OCI-LY3 (cell line): Measurements from ENCODE around the gene ZFP62.

Experiments
- H2AFZ ChIP-seq: fragments of 200-600, 300-600 bp; shearing (Covaris generic); 2 replicates; pipeline ENCODE4 v1.6.0; 2014; ENCODE audit warnings: antibody characterized with exemption, low read depth, low read length
- H3K27ac ChIP-seq: fragments of 200-600, 300-600 bp; sonication (generic); 2 replicates; pipeline ENCODE4 v1.5.1; 2014; ENCODE audit warnings: mild to moderate bottlenecking, low read length, moderate library complexity, mixed read lengths
- H3K27me3 ChIP-seq: fragments of 200-600, 300-600 bp; sonication (generic); 2 replicates; pipeline ENCODE4 v1.6.1; 2014; ENCODE audit warnings: low read depth, low read length, mixed read lengths
- H3K36me3 ChIP-seq: fragments of 200-600, 300-600 bp; sonication (generic); replicated peaks from 2 replicates; pipeline ENCODE3; 2014; ENCODE audit warnings: low read depth, low read length, mixed read lengths
- H3K4me1 ChIP-seq: fragments of 300-600, 200-600 bp; sonication (generic); 2 replicates; pipeline ENCODE4 v1.6.1; 2014; ENCODE audit warnings: low read length, mixed read lengths
- H3K4me2 ChIP-seq: fragments of 200-600, 300-600 bp; sonication (generic); 2 replicates; pipeline ENCODE4 v1.6.1; 2014; ENCODE audit warnings: low read length, mixed read lengths
- H3K4me3 ChIP-seq: fragments of 300-600, 200-600 bp; sonication (generic); 2 replicates; pipeline ENCODE4 v1.5.1; 2014; ENCODE audit warnings: antibody characterized with exemption, mild to moderate bottlenecking, low read length, moderate library complexity
- H3K79me2 ChIP-seq: fragments of 300-600, 200-600 bp; shearing (Covaris generic); 2 replicates; pipeline ENCODE4 v1.6.1; 2014; ENCODE audit warnings: mild to moderate bottlenecking, low read length, mixed read lengths
- H3K9ac ChIP-seq: fragments of 300-600, 200-600 bp; shearing (Covaris generic); 2 replicates; pipeline ENCODE4 v1.6.0; 2014; ENCODE audit warnings: mild to moderate bottlenecking, low read length, moderate library complexity
- H3K9me3 ChIP-seq: fragments of 200-600, 300-600 bp; shearing (Covaris generic); 2 replicates; pipeline ENCODE4 v1.6.1; 2014; ENCODE audit warnings: low read length, mixed read lengths; ENCODE audit not compliant: insufficient read depth
- H4K20me1 ChIP-seq: fragments of 200-600, 300-600 bp; sonication (generic); 2 replicates; pipeline ENCODE4 v1.6.1; 2016; ENCODE audit warnings: low read length, mixed read lengths; ENCODE audit not compliant: insufficient read depth
- EZH2phosphoT487 ChIP-seq: fragments of 200-600 bp; shearing (Covaris generic); IDR thresholded peaks from 2 replicates; pipeline ENCODE4 v1.6.1; 2018; ENCODE audit warnings: antibody characterized with exemption, mixed run types, low read depth
- TF ChIP-seq, protein P1 (sequence below): fragments of 200-600, 300-600 bp; sonication (generic); IDR thresholded peaks from 2 replicates; pipeline ENCODE4 v1.5.1; 2014; ENCODE audit warnings: antibody characterized with exemption, low read length, low read depth

Gene ZFP62

DNA sequence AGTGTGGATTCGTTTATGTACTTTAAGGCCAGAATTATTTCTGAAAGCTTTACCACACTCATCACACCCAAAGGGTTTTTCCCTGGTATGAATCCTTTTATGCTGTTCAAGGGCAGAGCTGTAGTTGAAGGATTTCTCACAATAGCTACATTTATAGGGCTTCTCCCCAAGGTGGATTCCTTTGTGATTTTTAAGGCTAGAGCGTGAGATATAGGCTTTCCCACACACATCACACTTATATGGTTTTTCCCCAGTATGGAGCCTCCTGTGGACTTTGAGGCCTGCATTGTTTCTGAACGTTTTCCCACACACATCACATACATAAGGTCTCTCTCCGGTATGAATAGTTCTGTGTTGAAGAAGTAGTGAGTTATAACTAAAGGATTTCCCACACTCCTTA is 11.2 kb downstream of the ZFP62 start:
- no peaks in the 10 kb centered on the region for H3K27me3 ChIP-seq
- no peak overlapping the region for H3K4me2 ChIP-seq
- no peak for TF ChIP-seq EZH2phosphoT487
- TF ChIP-seq, protein P1, sequence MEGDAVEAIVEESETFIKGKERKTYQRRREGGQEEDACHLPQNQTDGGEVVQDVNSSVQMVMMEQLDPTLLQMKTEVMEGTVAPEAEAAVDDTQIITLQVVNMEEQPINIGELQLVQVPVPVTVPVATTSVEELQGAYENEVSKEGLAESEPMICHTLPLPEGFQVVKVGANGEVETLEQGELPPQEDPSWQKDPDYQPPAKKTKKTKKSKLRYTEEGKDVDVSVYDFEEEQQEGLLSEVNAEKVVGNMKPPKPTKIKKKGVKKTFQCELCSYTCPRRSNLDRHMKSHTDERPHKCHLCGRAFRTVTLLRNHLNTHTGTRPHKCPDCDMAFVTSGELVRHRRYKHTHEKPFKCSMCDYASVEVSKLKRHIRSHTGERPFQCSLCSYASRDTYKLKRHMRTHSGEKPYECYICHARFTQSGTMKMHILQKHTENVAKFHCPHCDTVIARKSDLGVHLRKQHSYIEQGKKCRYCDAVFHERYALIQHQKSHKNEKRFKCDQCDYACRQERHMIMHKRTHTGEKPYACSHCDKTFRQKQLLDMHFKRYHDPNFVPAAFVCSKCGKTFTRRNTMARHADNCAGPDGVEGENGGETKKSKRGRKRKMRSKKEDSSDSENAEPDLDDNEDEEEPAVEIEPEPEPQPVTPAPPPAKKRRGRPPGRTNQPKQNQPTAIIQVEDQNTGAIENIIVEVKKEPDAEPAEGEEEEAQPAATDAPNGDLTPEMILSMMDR, result no peak
- H2AFZ ChIP-seq, result no peak overlapping the region
- no peaks in the 10 kb centered on the region for H3K9me3 ChIP-seq
- H3K9ac ChIP-seq, result no peak overlapping the region
- no peak overlapping the region for H3K27ac ChIP-seq
- H3K79me2 ChIP-seq, result no peaks in the 10 kb centered on the region
- H4K20me1 ChIP-seq, result no peaks in the 10 kb centered on the region
- H3K4me3 ChIP-seq, result no peak overlapping the region
- H3K4me1 ChIP-seq, result no peaks in the 10 kb centered on the region
- H3K36me3 ChIP-seq, result peaks cover 41% of the 10 kb centered on the region

DNA sequence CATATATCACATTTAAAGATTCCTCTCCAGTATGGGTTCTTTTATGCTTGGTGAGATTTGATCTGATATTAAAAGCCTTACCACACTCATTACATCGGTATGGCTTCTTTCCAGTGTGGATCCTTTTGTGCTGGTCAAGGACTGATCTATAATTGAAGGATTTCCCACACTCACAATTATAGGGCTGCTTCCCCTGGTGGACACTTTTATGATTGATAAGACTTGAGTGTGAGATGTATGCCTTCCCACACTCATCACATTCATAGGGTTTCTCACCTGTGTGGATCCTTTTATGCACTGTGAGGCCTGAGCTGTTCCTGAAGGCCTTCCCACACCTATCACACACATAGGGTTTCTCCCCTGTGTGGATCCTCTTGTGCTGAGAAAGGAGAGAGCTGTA is 12.2 kb downstream of the ZFP62 start:
- Histone ChIP-seq H3K36me3 (peaks cover 41% of the 10 kb centered on the region), H4K20me1 (no peaks in the 10 kb centered on the region), H3K4me3 (no peak overlapping the region), H3K79me2 (no peaks in the 10 kb centered on the region), H3K4me1 (no peaks in the 10 kb centered on the region), H3K4me2 (no peak overlapping the region), H3K9me3 (no peaks in the 10 kb centered on the region), H3K27me3 (no peaks in the 10 kb centered on the region), H3K9ac (no peak overlapping the region), H3K27ac (no peak overlapping the region), H2AFZ (no peak overlapping the region)
- TF ChIP-seq, protein P1, result no peak
- no peak for TF ChIP-seq EZH2phosphoT487

DNA sequence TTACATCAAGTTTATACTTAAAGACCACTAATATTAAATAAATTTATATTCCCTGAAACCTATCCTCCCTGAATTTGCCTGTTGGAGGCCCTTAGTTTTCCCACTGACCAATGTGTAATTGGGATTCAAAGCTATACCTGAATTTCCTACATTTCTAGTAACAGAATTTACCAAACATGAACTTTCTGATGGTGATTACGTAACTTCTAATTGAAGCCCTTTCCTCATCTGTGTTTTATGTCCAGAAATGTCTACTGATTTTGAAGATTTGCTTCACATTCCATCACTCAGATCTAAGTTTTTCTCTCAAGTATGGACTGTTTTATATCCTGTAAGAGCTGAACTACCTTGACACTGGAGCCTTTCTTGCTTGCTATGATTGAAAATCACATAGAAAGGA is 12.8 kb downstream of the ZFP62 start:
- H3K9me3 ChIP-seq, result no peaks in the 10 kb centered on the region
- H3K36me3 ChIP-seq, result peaks cover 41% of the 10 kb centered on the region
- H3K4me3 ChIP-seq, result no peak overlapping the region

DNA sequence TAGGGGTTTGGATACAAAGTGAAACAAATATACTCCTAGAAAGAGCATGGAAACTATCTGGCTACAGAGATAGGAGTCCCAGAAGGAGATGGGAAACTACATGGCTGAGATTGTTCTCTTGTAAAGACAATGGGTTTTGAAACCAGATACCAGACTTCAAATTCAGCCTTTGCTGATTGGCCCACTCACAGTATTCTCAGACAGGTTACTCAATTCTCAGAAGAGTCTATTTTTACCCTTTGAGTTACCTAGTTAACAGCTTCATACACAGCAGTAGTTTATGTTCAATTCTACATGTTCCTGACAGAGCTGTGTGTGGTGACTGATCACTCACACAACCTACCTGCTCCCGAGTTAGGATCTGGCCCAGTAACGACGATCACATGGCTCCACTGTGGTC is 14.1 kb downstream of the ZFP62 start:
- Histone ChIP-seq H3K4me1 (no peaks in the 10 kb centered on the region), H2AFZ (no peak overlapping the region), H3K27me3 (no peaks in the 10 kb centered on the region), H3K27ac (no peak overlapping the region), H3K79me2 (no peaks in the 10 kb centered on the region), H3K9me3 (0 out of 2 replicates have a peak, but pooled peaks cover under 1% of the 10 kb centered on the region), H3K36me3 (peaks cover 41% of the 10 kb centered on the region), H3K4me3 (no peak overlapping the region), H4K20me1 (no peaks in the 10 kb centered on the region), H3K4me2 (no peak overlapping the region), H3K9ac (no peak overlapping the region)
- no peak for TF ChIP-seq EZH2phosphoT487
- TF ChIP-seq, protein P1, result no peak

More for the DNA sequence above, 12.8 kb downstream of the ZFP62 start:
- Histone ChIP-seq H2AFZ (no peak overlapping the region), H4K20me1 (no peaks in the 10 kb centered on the region), H3K9ac (no peak overlapping the region), H3K4me2 (no peak overlapping the region), H3K79me2 (no peaks in the 10 kb centered on the region), H3K27me3 (no peaks in the 10 kb centered on the region), H3K4me1 (no peaks in the 10 kb centered on the region), H3K27ac (no peak overlapping the region)
- TF ChIP-seq, protein P1, result no peak
- no peak for TF ChIP-seq EZH2phosphoT487
